K562 (cell line): Measurements from ENCODE around the gene RAB32. TPM values are rescaled to one million over a fixed set of nuclear protein-coding genes. Genes with fewer than 3 reads are reported as not detected.

ENCODE experiments used
- ATAC-seq: fragments of 200-7000 bp; cut with Tn5 transposase; 3 replicates; pipeline ENCODE4 v1.9.1; 2020; ENCODE audit warnings: moderate library complexity
- BruUV-seq: library from RNA; stranded (reverse); fragments of 400-500 nt; replicated peaks from 2 replicates; lab custom pipeline; 2021; lab: Mats Ljungman, UMichigan
- CTCF ChIA-PET: fragments of 300-600 bp; formaldehyde crosslinking; extraction: SDS; loops from one replicate; lab custom pipeline; 2021; ENCODE audit warnings: low intra/inter-chr PET ratio; lab: Yijun Ruan, JAX
- POLR2A ChIA-PET: fragments of 300-600, 350-650 bp; sonication (Branson Sonifier 250); formaldehyde crosslinking; extraction: SDS; loops from one replicate; lab custom pipeline; 2021; ENCODE audit warnings: antibody characterized with exemption, inconsistent platforms; lab: Yijun Ruan, JAX
- DNase-seq, 4 experiments: peaks; one replicate each; pipeline versions ENCODE4 v3.0.0 to v3.0.0-alpha.2; 2011 to 2018; ENCODE audit warnings: low spot score in 3 of 4, mixed read lengths in 3 of 4; ENCODE audit errors: extremely low read depth in 1 of 4
- FAIRE-seq: peaks from 2 replicates; lab custom pipeline; 2011; peaks lifted over from hg19 to GRCh38; lab: Jason Lieb, UNC
- H2AFZ ChIP-seq: 2 replicates; pipeline ENCODE4 v1.6.0; 2011; ENCODE audit warnings: low read depth, low read length, control low read depth, inconsistent platforms
- H3K27ac ChIP-seq: fragments of 200-600 bp; 3 replicates; pipeline ENCODE4 v1.8.0; 2011; ENCODE audit warnings: low read depth, mild to moderate bottlenecking, control low read depth, inconsistent platforms, low read length, moderate library complexity, mixed read lengths; ENCODE audit errors: extremely low read depth
- H3K27me3 ChIP-seq, 2 experiments: fragments of 300-600 bp in 1 of 2; 2 replicates in 1 of 2; 3 replicates in 1 of 2; pipeline versions ENCODE4 v1.6.0 to v1.8.0; 2011; ENCODE audit warnings: inconsistent platforms in 2 of 2, low read length in 2 of 2, mild to moderate bottlenecking in 1 of 2, mixed read lengths in 1 of 2, moderate library complexity in 1 of 2; ENCODE audit not compliant: control insufficient read depth in 2 of 2, insufficient read depth in 2 of 2
- H3K36me3 ChIP-seq: fragments of 300-600 bp; 3 replicates; pipeline ENCODE4 v1.8.0; 2011; ENCODE audit warnings: mild to moderate bottlenecking, low read length, inconsistent platforms; ENCODE audit not compliant: control insufficient read depth, insufficient read depth
- H3K4me1 ChIP-seq, 2 experiments: fragments of 200-600 bp in 1 of 2; replicated peaks in 1 of 2; 2 replicates in 1 of 2; 3 replicates in 1 of 2; pipeline versions ENCODE4 v1.5.1 to v1.8.0; 2011; ENCODE audit warnings: inconsistent platforms in 2 of 2, low read length in 2 of 2, mild to moderate bottlenecking in 1 of 2, mixed read lengths in 1 of 2, moderate library complexity in 1 of 2; ENCODE audit not compliant: control insufficient read depth in 2 of 2, insufficient read depth in 2 of 2
- H3K4me2 ChIP-seq: 2 replicates; pipeline ENCODE4 v1.6.1; 2011; ENCODE audit warnings: low read length, control low read depth, inconsistent platforms, mixed read lengths; ENCODE audit not compliant: insufficient read depth
- H3K4me3 ChIP-seq: fragments of 200-600 bp; sonication (generic), shearing (Covaris generic); 2 replicates; pipeline ENCODE4 v1.5.1; 2016; ENCODE audit warnings: control low read depth, inconsistent platforms
- H3K79me2 ChIP-seq: fragments of 200-600 bp; 3 replicates; pipeline ENCODE4 v1.8.0; 2011; ENCODE audit warnings: low read length, inconsistent platforms; ENCODE audit not compliant: control insufficient read depth, insufficient read depth
- H3K9ac ChIP-seq, 2 experiments: 2 replicates each; pipeline versions ENCODE4 v1.6.0 to v1.6.1; 2011; ENCODE audit warnings: low read depth in 2 of 2, low read length in 2 of 2, control low read depth in 1 of 2, inconsistent platforms in 1 of 2, mild to moderate bottlenecking in 1 of 2, mixed read lengths in 1 of 2; ENCODE audit not compliant: insufficient read depth in 1 of 2
- H3K9me1 ChIP-seq: one replicate; pipeline ENCODE4 v1.6.0; 2011; ENCODE audit warnings: inconsistent platforms, mild to moderate bottlenecking, low read length, moderate library complexity; ENCODE audit not compliant: control insufficient read depth, insufficient read depth
- H3K9me3 ChIP-seq: replicated peaks from 2 replicates; pipeline ENCODE4 v1.5.1; 2011; ENCODE audit warnings: low read depth, low read length, inconsistent platforms; ENCODE audit not compliant: control insufficient read depth, insufficient read depth
- H4K20me1 ChIP-seq: replicated peaks from 2 replicates; pipeline ENCODE4 v1.6.1; 2011; ENCODE audit warnings: low read length, inconsistent platforms, mixed read lengths; ENCODE audit not compliant: control insufficient read depth, insufficient read depth
- CTCF ChIP-seq, 3 experiments: IDR thresholded peaks in 2 of 3; conservative IDR thresholded peaks in 1 of 3; 2 replicates each; pipeline ENCODE4 v1.5.1; 2011 to 2012; ENCODE audit warnings: low read length in 3 of 3, mild to moderate bottlenecking in 3 of 3, control low read depth in 2 of 3, improper control_type of control experiment in 1 of 3, inconsistent platforms in 1 of 3, low read depth in 1 of 3, mixed read lengths in 1 of 3, moderate library complexity in 1 of 3; ENCODE audit not compliant: insufficient read depth in 2 of 3
- SRSF1 ChIP-seq: fragments of 200-400 bp; formaldehyde crosslinking; IDR thresholded peaks from 2 replicates; pipeline ENCODE4 v1.6.1; 2017; ENCODE audit warnings: mild to moderate bottlenecking, low read depth, low read length, moderate library complexity
- TFAM ChIP-seq: fragments of 250-450 bp; sonication (Bioruptor Pico); conservative IDR thresholded peaks from 2 replicates; pipeline ENCODE4 v1.5.0; 2021; ENCODE audit warnings: mild to moderate bottlenecking, moderate library complexity
- XRCC4 ChIP-seq: IDR thresholded peaks from one replicate; pipeline ENCODE4 v1.6.1; 2011; ENCODE audit not compliant: insufficient read depth, insufficient read length; ENCODE audit errors: extremely low read depth
- ZNF3 ChIP-seq: fragments of 250-450 bp; sonication (Bioruptor Pico); IDR thresholded peaks from 2 replicates; pipeline ENCODE4 v1.5.0; 2021; ENCODE audit warnings: mild to moderate bottlenecking, moderate library complexity
- WGBS: fragments of 100-300 bp; shearing (Covaris generic); methylation state at CpG from one replicate; pipeline ENCODE4 v1.1.6; 2016; ENCODE audit warnings: low coverage, mixed read lengths; ENCODE audit not compliant: insufficient coverage; ENCODE audit errors: missing lambda C conversion rate; 5-methylcytosine and 5-hydroxymethylcytosine counted together
- in situ Hi-C: fragments of 300-500 bp; cut with MboI; formaldehyde crosslinking; loops from 4 replicates; pipeline ENCODE4 v1.15.0; 2018; ENCODE audit warnings: inconsistent platforms, mixed read lengths
- intact Hi-C: fragments of 100-400 bp; cut with micrococcal nuclease; formaldehyde crosslinking; loops from 2 replicates; pipeline ENCODE4 v1.14.2; 2022
- polyA plus RNA-seq, 8 experiments: library from polyadenylated mRNA; depleted of rRNA in 4 of 8; stranded (reverse) in 5 of 8; unstranded in 3 of 8; fragments of >200 nt; fragmentation: Nextera tagmentation in 2 of 8; fragmentation: Illumina TruSeq in 1 of 8; extraction: Ambion mirVana in 2 of 8; extraction: Trizol in 1 of 8; gene quantifications; 2 replicates each; pipeline versions ENCODE4 v1.2.1 to v1.2.3, GENCODE V29; 2011 to 2014; ENCODE audit warnings: inconsistent platforms in 1 of 8, missing spikeins in 1 of 8
- total RNA-seq, 7 experiments: library from RNA; depleted of rRNA in 6 of 7; stranded (reverse); fragments of >200 nt in 6 of 7; fragmentation: Illumina TruSeq in 2 of 7; extraction: Trizol in 2 of 7; gene quantifications; 2 replicates each; pipeline versions ENCODE4 v1.2.1 to v1.2.3, GENCODE V29; 2011 to 2021; ENCODE audit warnings: low replicate concordance in 1 of 7

Gene RAB32
- total and polyA plus RNA-seq, 9 of the 15 experiments (the other 6 are each of a cell fraction or from before 2014, with no cell fraction given), result 2.5 to 16.6 (median 11.0) TPM

- ATAC-seq (no peak), DNase-seq (no peak), FAIRE-seq (peak; percentile 48)
- POLR2A ChIA-PET, result interaction anchor here (0.6 to 0.8 kb wide), 2 partner anchors 252 to 455 kb away, joined by 3 read pairs; no protein-coding TSS in a partner anchor
- H3K27ac ChIP-seq, result no peak overlapping the region
- H3K9me3 ChIP-seq, result no peaks in the 10 kb centered on the region
- CTCF ChIA-PET, result no interaction called here
- H3K4me2 ChIP-seq, result no peak overlapping the region
- H3K79me2 ChIP-seq, result no peaks in the 10 kb centered on the region
- H3K9ac ChIP-seq, result no peak overlapping the region
- BruUV-seq, result no TSS peak
- no peaks in the 10 kb centered on the region for H3K9me1 ChIP-seq
- no peak overlapping the region for H2AFZ ChIP-seq
- in situ Hi-C loops, result no loop called here
- no peak for TF ChIP-seq CTCF (IDR thresholded peaks at IDR 0.05 in 2 of 3, conservative IDR thresholded peaks at IDR 0.05 in 1 of 3; ENCODE audit: insufficient read depth in 2 of 3, low read depth in 1 of 3, low read length in 3 of 3)
- TF ChIP-seq TFAM (CRISPR knock-in tag), result no peak
- no peak for TF ChIP-seq ZNF3 (CRISPR knock-in tag)
- TF ChIP-seq XRCC4, result no peak
- no peak for TF ChIP-seq SRSF1
- peaks cover 0 to 5% of the 10 kb centered on the region in 2 experiments; a peak in 1 of 5 replicates for H3K27me3 ChIP-seq
- no peaks in the 10 kb centered on the region for H3K36me3 ChIP-seq
- no peak overlapping the region for H3K4me3 ChIP-seq
- intact Hi-C loops, result no loop called here
- 0% methylated on average over 2 of the region's 2 CpGs for WGBS
- H3K4me1 ChIP-seq, result peaks cover 0 to 5% of the 10 kb centered on the region in 2 experiments; a peak in 3 of 5 replicates
- no peaks in the 10 kb centered on the region for H4K20me1 ChIP-seq
Observed at GRCh38 chr6:146593986-146594385, 50.4 kb downstream of the RAB32 start.
